Measurements from ENCODE around the gene HIPK1. TPM values are rescaled to one million over a fixed set of nuclear protein-coding genes. Genes with fewer than 3 reads are reported as not detected.

The HIPK1 gene
- total RNA-seq, 1 experiment from 2014 or later, result 52.2 TPM

DNA sequence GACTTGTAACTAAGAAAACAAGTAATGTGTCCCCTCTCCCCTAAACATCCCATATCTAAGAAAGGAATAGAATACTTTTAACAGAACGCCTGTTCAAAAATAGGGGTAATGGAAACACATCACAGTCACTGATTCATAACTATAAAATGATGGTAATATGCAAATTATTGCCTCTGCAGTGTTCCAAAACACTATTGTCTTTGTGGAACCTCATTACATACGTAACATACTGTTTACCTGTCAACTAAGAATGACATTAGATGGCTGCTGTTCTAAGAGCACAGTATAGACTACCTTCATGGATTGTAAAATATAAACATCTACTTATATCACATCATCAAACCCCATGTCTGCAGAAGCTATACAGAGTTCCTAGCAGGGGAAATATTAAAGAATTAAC, 38.3 kb upstream of the HIPK1 start (continued):
- TF ChIP-seq FOXK1 (CRISPR knock-in tag; IDR thresholded peaks at IDR 0.05) (no peak), SP1 (CRISPR knock-in tag; conservative IDR thresholded peaks at IDR 0.05) (no peak)
- TF ChIP-seq, protein P1, sequence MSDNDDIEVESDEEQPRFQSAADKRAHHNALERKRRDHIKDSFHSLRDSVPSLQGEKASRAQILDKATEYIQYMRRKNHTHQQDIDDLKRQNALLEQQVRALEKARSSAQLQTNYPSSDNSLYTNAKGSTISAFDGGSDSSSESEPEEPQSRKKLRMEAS (CRISPR knock-in tag; IDR thresholded peaks at IDR 0.05), result no peak
- TF ChIP-seq, protein P2, sequence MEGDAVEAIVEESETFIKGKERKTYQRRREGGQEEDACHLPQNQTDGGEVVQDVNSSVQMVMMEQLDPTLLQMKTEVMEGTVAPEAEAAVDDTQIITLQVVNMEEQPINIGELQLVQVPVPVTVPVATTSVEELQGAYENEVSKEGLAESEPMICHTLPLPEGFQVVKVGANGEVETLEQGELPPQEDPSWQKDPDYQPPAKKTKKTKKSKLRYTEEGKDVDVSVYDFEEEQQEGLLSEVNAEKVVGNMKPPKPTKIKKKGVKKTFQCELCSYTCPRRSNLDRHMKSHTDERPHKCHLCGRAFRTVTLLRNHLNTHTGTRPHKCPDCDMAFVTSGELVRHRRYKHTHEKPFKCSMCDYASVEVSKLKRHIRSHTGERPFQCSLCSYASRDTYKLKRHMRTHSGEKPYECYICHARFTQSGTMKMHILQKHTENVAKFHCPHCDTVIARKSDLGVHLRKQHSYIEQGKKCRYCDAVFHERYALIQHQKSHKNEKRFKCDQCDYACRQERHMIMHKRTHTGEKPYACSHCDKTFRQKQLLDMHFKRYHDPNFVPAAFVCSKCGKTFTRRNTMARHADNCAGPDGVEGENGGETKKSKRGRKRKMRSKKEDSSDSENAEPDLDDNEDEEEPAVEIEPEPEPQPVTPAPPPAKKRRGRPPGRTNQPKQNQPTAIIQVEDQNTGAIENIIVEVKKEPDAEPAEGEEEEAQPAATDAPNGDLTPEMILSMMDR (IDR thresholded peaks at IDR 0.05), result no peak
- TF ChIP-seq, protein P3, sequence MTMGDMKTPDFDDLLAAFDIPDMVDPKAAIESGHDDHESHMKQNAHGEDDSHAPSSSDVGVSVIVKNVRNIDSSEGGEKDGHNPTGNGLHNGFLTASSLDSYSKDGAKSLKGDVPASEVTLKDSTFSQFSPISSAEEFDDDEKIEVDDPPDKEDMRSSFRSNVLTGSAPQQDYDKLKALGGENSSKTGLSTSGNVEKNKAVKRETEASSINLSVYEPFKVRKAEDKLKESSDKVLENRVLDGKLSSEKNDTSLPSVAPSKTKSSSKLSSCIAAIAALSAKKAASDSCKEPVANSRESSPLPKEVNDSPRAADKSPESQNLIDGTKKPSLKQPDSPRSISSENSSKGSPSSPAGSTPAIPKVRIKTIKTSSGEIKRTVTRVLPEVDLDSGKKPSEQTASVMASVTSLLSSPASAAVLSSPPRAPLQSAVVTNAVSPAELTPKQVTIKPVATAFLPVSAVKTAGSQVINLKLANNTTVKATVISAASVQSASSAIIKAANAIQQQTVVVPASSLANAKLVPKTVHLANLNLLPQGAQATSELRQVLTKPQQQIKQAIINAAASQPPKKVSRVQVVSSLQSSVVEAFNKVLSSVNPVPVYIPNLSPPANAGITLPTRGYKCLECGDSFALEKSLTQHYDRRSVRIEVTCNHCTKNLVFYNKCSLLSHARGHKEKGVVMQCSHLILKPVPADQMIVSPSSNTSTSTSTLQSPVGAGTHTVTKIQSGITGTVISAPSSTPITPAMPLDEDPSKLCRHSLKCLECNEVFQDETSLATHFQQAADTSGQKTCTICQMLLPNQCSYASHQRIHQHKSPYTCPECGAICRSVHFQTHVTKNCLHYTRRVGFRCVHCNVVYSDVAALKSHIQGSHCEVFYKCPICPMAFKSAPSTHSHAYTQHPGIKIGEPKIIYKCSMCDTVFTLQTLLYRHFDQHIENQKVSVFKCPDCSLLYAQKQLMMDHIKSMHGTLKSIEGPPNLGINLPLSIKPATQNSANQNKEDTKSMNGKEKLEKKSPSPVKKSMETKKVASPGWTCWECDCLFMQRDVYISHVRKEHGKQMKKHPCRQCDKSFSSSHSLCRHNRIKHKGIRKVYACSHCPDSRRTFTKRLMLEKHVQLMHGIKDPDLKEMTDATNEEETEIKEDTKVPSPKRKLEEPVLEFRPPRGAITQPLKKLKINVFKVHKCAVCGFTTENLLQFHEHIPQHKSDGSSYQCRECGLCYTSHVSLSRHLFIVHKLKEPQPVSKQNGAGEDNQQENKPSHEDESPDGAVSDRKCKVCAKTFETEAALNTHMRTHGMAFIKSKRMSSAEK (CRISPR knock-in tag; IDR thresholded peaks at IDR 0.05; ENCODE audit: borderline replicate concordance), result no peak

DNA sequence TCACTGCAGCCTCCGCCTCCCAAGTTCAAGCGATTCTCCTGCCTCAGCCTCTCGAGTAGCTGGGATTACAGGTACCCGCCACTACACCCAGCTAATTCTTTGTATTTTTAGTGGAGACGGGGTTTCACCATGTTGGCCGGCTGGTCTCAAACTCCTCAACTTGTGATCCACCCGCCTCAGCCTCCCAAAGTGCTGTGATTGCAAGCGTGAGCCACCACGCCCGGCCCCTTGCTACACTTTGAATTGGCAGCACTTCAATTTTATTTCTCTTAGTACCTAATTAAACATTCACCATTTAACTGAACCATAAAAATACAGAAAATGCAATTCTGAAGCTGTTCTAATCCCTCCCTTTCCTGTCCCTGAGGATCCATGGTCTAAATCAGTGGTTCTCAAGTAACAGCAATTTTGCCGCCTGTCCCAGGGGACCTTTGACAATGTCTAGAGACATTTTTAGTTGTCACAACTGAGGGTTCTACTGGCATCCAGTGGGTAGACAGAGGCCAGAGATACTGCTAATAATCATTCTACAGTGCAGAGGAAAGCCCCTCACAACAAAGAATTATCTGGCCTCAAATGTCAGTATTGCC, 37.4 kb upstream of the HIPK1 start:
- ChIA-PET CTCF (interaction anchor here (0.7 kb wide), 5 partner anchors 9 to 324 kb away, joined by 3 to 5 read pairs (median 4); no protein-coding TSS in a partner anchor), POLR2A (interaction anchor here (0.7 kb wide), 1 partner anchor 8 kb away, joined by 3 read pairs; no protein-coding TSS in a partner anchor)
- Mint-ChIP-seq H3K27ac (no peak overlapping the region), H3K27me3 (ENCODE audit: low read depth) (peaks cover 4% of the 10 kb centered on the region; the same call in 1 of the 2 replicates), H3K9me3 (no peaks in the 10 kb centered on the region), H3K4me3 (no peak overlapping the region), H3K4me1 (no peaks in the 10 kb centered on the region), H3K36me3 (peaks cover 2% of the 10 kb centered on the region; the same call in 1 of the 2 replicates)
- ATAC-seq (no peak), DNase-seq (ENCODE audit: low spot score) (no peak)
- no peak for TF ChIP-seq RORB (CRISPR knock-in tag; IDR thresholded peaks at IDR 0.05)
- TF ChIP-seq, protein P4, sequence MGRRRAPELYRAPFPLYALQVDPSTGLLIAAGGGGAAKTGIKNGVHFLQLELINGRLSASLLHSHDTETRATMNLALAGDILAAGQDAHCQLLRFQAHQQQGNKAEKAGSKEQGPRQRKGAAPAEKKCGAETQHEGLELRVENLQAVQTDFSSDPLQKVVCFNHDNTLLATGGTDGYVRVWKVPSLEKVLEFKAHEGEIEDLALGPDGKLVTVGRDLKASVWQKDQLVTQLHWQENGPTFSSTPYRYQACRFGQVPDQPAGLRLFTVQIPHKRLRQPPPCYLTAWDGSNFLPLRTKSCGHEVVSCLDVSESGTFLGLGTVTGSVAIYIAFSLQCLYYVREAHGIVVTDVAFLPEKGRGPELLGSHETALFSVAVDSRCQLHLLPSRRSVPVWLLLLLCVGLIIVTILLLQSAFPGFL (CRISPR knock-in tag; IDR thresholded peaks at IDR 0.05; ENCODE audit: borderline replicate concordance), result no peak
- TF ChIP-seq TP53 (CRISPR knock-in tag; IDR thresholded peaks at IDR 0.05), result no peak
- no peak for TF ChIP-seq RELA (CRISPR knock-in tag; IDR thresholded peaks at IDR 0.05; ENCODE audit: borderline replicate concordance)
- TF ChIP-seq, protein P5, sequence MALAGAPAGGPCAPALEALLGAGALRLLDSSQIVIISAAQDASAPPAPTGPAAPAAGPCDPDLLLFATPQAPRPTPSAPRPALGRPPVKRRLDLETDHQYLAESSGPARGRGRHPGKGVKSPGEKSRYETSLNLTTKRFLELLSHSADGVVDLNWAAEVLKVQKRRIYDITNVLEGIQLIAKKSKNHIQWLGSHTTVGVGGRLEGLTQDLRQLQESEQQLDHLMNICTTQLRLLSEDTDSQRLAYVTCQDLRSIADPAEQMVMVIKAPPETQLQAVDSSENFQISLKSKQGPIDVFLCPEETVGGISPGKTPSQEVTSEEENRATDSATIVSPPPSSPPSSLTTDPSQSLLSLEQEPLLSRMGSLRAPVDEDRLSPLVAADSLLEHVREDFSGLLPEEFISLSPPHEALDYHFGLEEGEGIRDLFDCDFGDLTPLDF (CRISPR knock-in tag; IDR thresholded peaks at IDR 0.05), result no peak
- no peak for TF ChIP-seq ZNF138 (CRISPR knock-in tag; conservative IDR thresholded peaks at IDR 0.05)
- TF ChIP-seq CREM (CRISPR knock-in tag; IDR thresholded peaks at IDR 0.05), result no peak
- TF ChIP-seq FOXP1 (CRISPR knock-in tag; IDR thresholded peaks at IDR 0.05; ENCODE audit: borderline replicate concordance), result no peak
- TF ChIP-seq NR3C1 (CRISPR knock-in tag; conservative IDR thresholded peaks at IDR 0.05; ENCODE audit: low read depth), result no peak
- TF ChIP-seq, protein P6, sequence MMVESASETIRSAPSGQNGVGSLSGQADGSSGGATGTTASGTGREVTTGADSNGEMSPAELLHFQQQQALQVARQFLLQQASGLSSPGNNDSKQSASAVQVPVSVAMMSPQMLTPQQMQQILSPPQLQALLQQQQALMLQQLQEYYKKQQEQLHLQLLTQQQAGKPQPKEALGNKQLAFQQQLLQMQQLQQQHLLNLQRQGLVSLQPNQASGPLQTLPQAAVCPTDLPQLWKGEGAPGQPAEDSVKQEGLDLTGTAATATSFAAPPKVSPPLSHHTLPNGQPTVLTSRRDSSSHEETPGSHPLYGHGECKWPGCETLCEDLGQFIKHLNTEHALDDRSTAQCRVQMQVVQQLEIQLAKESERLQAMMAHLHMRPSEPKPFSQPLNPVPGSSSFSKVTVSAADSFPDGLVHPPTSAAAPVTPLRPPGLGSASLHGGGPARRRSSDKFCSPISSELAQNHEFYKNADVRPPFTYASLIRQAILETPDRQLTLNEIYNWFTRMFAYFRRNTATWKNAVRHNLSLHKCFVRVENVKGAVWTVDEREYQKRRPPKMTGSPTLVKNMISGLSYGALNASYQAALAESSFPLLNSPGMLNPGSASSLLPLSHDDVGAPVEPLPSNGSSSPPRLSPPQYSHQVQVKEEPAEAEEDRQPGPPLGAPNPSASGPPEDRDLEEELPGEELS (CRISPR knock-in tag; IDR thresholded peaks at IDR 0.05), result no peak
- no peak for TF ChIP-seq ETV6 (CRISPR knock-in tag; IDR thresholded peaks at IDR 0.05)
- no peak for TF ChIP-seq GRHL2 (CRISPR knock-in tag; IDR thresholded peaks at IDR 0.05; ENCODE audit: insufficient replicate concordance, severe bottlenecking)
- TF ChIP-seq, protein P7, sequence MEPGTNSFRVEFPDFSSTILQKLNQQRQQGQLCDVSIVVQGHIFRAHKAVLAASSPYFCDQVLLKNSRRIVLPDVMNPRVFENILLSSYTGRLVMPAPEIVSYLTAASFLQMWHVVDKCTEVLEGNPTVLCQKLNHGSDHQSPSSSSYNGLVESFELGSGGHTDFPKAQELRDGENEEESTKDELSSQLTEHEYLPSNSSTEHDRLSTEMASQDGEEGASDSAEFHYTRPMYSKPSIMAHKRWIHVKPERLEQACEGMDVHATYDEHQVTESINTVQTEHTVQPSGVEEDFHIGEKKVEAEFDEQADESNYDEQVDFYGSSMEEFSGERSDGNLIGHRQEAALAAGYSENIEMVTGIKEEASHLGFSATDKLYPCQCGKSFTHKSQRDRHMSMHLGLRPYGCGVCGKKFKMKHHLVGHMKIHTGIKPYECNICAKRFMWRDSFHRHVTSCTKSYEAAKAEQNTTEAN (CRISPR knock-in tag; IDR thresholded peaks at IDR 0.05), result no peak
- TF ChIP-seq, protein P3 (CRISPR knock-in tag; IDR thresholded peaks at IDR 0.05; ENCODE audit: borderline replicate concordance), result no peak

Data from WTC11 (cell line).